ENCODE data around the gene SPINT1.

SPINT1 gene

DNA sequence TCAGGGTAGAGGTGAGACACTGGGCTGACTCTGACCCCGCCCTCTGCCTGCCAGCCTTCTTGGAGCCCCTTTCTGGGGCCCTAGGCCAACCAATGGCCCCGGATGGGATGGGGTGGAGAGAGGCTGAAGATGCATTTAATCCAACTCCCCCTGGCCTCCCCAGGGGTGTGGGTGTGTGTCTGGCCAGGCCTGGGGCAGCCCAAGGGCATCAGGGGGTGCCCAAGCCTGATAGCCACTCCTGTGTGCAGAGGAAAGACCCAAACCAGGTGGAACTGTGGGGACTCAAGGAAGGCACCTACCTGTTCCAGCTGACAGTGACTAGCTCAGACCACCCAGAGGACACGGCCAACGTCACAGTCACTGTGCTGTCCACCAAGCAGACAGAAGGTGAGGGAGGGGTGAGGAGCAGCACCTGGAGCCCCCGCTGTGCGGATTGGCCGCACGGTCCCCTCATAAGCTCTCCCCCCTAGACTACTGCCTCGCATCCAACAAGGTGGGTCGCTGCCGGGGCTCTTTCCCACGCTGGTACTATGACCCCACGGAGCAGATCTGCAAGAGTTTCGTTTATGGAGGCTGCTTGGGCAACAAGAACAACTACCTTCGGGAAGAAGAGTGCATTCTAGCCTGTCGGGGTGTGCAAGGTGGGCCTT, 9.5 kb downstream of the SPINT1 start:
- H3K4me3 ChIP-seq (ENCODE audit: low read depth, low read length): no peak overlapping the region
- ChIA-PET CTCF (interaction anchor here (6.6 kb wide), 1 partner anchor 44 kb away, joined by 228 read pairs; the partner anchor contains the start of gene VPS18), POLR2A (no interaction called here)
- TF ChIP-seq, protein P1, sequence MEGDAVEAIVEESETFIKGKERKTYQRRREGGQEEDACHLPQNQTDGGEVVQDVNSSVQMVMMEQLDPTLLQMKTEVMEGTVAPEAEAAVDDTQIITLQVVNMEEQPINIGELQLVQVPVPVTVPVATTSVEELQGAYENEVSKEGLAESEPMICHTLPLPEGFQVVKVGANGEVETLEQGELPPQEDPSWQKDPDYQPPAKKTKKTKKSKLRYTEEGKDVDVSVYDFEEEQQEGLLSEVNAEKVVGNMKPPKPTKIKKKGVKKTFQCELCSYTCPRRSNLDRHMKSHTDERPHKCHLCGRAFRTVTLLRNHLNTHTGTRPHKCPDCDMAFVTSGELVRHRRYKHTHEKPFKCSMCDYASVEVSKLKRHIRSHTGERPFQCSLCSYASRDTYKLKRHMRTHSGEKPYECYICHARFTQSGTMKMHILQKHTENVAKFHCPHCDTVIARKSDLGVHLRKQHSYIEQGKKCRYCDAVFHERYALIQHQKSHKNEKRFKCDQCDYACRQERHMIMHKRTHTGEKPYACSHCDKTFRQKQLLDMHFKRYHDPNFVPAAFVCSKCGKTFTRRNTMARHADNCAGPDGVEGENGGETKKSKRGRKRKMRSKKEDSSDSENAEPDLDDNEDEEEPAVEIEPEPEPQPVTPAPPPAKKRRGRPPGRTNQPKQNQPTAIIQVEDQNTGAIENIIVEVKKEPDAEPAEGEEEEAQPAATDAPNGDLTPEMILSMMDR (IDR thresholded peaks at IDR 0.05; ENCODE audit: insufficient read depth, low read length, missing control alignments): no peak
- no peak for DNase-seq (ENCODE audit: low read depth, low spot score)

DNA sequence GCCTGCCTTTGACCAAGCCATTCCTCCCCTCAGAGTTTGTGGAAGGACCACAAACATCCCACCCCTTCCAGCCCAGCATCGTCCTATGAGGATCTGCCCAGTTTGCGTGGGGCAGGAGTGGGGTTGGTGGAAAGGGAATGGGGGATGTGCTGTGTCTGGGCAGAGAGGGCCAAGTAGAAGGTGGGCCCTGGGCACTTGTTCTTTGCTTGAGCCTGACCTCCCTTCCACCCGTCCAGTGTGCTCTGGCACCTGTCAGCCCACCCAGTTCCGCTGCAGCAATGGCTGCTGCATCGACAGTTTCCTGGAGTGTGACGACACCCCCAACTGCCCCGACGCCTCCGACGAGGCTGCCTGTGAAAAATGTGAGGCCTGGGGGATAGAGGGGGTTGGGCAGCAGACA, 10.3 kb downstream of the SPINT1 start:
- no peak overlapping the region for H3K4me3 ChIP-seq (ENCODE audit: low read depth, low read length)
- CTCF ChIA-PET: interaction anchor here (6.6 kb wide), 1 partner anchor 43 kb away, joined by 228 read pairs; the partner anchor contains the start of gene VPS18
- no peak for DNase-seq (ENCODE audit: low read depth, low spot score)
- TF ChIP-seq, protein P1 (IDR thresholded peaks at IDR 0.05; ENCODE audit: insufficient read depth, low read length, missing control alignments): no peak
- POLR2A ChIA-PET: no interaction called here

DNA sequence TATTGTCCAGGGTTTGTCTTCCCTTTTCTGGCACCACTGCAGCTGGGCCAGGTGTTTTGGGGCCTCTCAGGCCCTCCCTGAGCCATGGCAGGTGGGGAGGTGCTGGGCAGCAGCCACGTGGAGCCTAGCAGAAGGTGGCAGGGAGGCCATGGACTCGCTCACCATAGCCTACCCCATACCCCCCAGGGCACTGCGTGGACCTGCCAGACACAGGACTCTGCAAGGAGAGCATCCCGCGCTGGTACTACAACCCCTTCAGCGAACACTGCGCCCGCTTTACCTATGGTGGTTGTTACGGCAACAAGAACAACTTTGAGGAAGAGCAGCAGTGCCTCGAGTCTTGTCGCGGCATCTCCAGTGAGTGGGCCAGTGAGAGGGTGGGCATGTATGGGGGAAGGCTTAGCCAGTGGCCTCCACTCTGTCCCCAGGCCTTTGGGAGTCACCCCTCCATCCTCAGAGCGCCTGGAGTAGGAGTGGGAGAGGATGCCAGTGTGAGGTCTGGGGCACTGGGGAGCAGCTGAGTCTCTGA, 11.9 kb downstream of the SPINT1 start:
- TF ChIP-seq, protein P1 (IDR thresholded peaks at IDR 0.05; ENCODE audit: insufficient read depth, low read length, missing control alignments): no peak
- H3K4me3 ChIP-seq (ENCODE audit: low read depth, low read length): no peak overlapping the region
- ChIA-PET POLR2A (no interaction called here), CTCF (interaction anchor here (1.2 to 6.6 kb wide), 4 partner anchors 42 to 166 kb away, joined by 3 to 228 read pairs (median 5); partner anchors contain the start of gene VPS18)
- no peak for DNase-seq (ENCODE audit: low read depth, low spot score)

DNA sequence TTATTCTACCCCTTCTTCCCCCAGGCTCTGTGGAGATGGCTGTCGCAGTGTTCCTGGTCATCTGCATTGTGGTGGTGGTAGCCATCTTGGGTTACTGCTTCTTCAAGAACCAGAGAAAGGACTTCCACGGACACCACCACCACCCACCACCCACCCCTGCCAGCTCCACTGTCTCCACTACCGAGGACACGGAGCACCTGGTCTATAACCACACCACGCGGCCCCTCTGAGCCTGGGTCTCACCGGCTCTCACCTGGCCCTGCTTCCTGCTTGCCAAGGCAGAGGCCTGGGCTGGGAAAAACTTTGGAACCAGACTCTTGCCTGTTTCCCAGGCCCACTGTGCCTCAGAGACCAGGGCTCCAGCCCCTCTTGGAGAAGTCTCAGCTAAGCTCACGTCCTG, 12.9 kb downstream of the SPINT1 start:
- CTCF ChIA-PET: interaction anchor here (0.8 to 6.6 kb wide), 23 partner anchors 26 to 333 kb away, joined by 3 to 228 read pairs (median 8); partner anchors contain the start of genes DNAJC17, VPS18 and ZFYVE19
- POLR2A ChIA-PET: no interaction called here
- no peak for DNase-seq (ENCODE audit: low read depth, low spot score)
- TF ChIP-seq, protein P1 (IDR thresholded peaks at IDR 0.05; ENCODE audit: insufficient read depth, low read length, missing control alignments): no peak
- H3K4me3 ChIP-seq (ENCODE audit: low read depth, low read length): no peak overlapping the region

DNA sequence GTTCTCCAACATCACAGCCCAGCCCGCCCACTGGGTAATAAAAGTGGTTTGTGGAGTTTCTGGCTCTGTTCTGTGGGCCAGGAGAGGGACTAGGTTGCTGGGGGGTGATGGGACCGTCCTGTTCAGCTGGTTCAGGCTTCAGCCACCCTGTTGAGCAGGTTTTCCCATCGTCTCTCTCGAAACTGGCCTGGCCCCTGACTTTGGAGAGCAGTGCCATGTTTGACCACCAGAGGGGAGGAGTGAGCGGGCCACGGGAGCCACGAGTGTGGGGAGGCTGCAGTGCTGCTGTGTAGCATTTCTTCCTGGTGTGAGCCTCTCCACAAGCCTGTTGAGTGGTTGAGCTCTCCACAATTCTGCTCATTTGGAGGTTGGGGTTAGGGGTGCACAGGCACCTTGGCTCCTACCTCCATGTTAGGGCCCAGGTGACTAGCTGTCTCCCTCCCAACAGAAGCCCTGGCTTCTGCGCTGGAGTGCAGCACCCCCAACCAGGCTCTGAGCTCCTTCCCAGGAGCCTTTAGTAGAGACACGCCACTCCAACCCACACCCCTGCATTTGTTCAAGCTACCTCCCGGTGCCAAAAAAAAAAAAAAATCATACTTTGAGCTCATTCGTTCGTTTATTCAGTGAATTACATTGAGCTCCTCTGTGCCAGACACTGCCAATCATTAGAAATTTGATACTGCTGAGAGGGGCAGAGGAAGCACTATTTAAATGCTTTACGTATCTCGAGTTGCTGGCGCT, 13.9 kb downstream of the SPINT1 start:
- DNase-seq (ENCODE audit: low read depth, low spot score): no peak
- H3K4me3 ChIP-seq (ENCODE audit: low read depth, low read length): no peak overlapping the region
- TF ChIP-seq, protein P1 (IDR thresholded peaks at IDR 0.05; ENCODE audit: insufficient read depth, low read length, missing control alignments): peak; percentile 99
- POLR2A ChIA-PET: interaction anchor here (0.7 kb wide), 1 partner anchor 93 kb away, joined by 5 read pairs; no protein-coding TSS in a partner anchor
- CTCF ChIA-PET: interaction anchor here (0.5 to 6.6 kb wide), 58 partner anchors 23 to 469 kb away, joined by 3 to 228 read pairs (median 5); partner anchors contain the start of genes CHP1, DNAJC17, EXD1 and PPP1R14D
